Hepatic stellate cell (primary cell): ENCODE data around the gene MAD1L1.
"Not testable (repeated sequence)": the region's sequence is repeated elsewhere in the genome, so short reads cannot be mapped to it uniquely, and the experiment has no call there.

ENCODE experiments used
- DNase-seq: peaks from one replicate; pipeline ENCODE4 v3.0.0; 2011; ENCODE audit warnings: low spot score

MAD1L1 gene

GRCh38 chr7:1939434-1940401 is 293.0 kb downstream of the MAD1L1 start:
- no peak for DNase-seq

DNA sequence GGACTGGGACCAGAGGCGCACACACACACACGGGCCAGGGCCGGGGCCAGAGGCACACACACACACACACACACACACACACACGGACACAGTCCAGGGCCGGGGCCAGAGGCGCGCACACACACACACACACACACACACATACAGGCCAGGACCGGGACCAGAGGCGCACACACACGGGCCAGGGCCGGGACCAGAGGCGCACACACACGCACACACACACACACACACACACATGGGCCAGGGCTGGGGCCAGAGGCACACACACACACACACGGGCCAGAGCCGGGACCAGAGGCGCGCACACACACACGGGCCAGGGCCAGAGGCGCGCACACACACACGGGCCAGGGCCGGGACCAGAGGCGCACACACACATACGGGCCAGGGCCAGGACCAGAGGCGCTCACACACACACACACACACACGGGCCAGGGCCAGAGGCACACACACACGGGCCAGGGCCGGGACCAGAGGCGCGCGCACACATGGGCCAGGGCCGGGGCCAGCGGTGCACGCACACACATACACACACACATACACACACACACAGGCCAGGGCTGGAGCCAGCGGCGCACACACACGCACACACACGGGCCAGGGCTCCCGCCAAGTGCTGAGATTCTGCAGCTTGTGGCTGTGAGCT is 293.8 kb downstream of the MAD1L1 start:
- no peak for DNase-seq

DNA sequence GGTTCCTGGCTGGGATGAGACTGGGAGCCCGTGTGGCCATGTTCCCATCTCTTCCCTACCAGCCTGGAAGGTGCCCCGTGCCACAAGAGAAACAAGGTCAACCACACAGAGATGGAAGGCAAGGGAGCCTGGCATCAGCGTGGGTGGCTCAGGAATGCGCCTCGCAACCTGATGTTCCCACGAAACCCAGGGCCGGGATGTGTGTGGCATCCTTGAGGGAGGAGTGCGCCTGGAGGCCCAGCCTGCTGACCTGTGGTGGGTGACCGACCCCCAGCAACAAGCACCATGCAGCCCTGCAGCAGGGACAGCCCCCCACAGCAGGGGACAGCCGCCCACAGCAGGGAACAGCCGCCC is 295.5 kb downstream of the MAD1L1 start:
- DNase-seq = no peak

DNA sequence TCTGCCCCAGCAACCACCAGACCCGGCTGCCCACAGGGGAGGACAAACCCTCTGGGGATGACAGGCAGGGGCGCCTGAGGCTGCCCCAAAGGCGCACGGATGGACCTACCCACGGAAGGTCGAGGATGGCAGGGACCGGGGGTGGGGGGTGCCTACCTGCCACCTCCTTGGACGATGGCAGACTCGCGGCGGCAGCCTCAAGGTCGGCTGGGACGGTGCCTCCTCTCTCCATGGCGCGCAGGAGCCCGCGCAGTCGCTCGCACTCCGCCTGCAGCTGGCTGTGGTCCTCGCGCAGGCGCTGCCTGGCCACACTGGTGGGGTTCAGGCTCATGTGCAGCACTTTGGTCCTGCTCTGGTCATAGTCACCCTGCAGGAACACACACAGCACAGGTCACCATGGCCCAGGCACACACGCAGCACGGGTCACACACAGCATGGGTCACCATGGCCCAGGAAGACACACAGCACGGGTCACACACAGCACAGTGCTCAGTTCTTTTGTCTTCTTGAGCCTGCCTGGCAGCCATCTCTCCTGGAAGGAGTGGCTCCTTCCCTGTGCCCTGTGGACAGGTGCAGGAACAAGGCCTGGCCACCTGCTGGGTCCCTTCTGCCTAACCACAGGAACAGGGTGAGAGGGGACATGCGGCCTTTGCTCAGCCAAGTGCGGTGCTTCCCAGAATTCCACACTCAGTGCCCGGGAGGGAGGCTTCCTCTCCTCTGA is 296.1 kb downstream of the MAD1L1 start:
- DNase-seq = no peak

- no peak for DNase-seq
Measured at GRCh38 chr7:1936006-1936310, 296.8 kb downstream of the MAD1L1 start.

DNA sequence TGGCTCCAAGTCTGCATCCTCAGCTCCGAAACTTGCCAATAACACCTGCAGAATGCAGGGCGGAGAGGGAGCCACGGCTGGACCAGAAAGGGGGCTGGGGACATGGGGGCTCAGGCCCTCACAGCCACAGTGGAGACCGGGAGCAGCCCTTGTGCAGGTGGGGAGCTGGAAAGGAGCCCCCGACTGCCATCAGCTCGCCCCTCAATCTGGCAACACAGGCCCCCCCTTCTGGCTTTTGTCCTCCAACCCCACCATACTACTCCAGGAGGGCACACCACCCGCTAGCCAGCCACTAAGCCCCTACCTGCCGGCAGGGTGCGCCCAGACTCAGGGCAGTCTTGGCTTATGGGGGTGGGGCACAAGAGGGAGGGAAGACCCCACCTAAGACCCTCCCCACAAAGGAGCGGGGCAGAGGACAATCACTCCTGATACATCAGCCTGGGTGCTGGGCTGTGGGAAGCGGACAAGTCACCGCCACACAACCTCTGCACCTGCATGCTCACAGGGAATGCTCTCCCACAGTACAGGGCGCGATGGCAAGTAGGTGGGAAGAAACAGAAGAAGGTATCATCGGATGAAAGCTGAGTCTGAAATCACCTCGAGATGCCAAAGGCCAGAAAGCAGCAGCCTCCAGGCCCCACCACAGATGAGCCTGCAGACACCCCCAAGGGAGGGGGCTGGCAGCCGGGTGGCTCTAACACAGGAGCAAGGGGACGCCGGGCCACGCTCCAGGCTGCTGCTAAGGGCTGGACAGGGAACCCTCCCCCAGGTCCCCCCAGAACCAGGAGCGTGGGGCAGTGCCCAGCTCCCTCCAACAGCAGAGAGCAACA is 297.4 kb downstream of the MAD1L1 start:
- DNase-seq = no peak

DNA sequence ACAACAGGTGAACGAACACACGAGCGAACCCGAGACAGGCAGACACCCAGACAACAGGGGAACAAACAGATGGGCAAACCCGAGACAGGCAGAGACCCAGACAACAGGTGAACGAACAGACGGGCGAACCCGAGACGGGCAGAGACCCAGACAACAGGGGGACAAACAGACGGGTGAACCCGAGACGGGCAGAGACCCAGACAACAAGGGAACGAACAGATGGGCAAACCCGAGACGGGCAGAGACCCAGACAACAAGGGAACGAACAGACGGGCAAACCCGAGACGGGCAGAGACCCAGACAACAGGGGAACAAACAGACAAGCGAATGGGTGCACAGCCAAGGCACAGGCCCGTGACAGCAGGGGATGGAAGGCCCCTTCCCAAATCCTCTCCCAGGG is 298.0 kb downstream of the MAD1L1 start:
- DNase-seq = no peak

DNA sequence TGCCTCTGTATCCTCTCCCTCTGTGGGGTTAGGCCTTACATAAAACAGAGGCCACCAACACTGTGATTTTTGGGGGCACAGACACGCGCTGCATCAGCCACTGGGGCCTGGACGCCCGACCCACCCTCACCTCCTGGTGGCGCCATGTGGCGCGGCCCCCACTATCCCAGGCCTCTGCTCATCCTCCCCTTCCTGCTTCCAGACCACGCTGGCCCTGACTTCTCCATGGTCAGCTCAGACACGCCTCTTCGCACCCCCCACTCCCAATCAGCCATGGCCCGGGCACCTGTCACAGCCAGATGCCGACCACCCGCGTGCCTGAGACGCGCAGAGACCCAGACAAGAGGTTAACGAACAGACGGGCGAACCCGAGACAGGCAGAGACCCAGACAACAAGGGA is 298.7 kb downstream of the MAD1L1 start:
- no peak for DNase-seq

GRCh38 chr7:1933066-1933750 is 299.5 kb downstream of the MAD1L1 start:
- no peak for DNase-seq

GRCh38 chr7:1931951-1932270 is 300.8 kb downstream of the MAD1L1 start:
- no peak for DNase-seq

DNA sequence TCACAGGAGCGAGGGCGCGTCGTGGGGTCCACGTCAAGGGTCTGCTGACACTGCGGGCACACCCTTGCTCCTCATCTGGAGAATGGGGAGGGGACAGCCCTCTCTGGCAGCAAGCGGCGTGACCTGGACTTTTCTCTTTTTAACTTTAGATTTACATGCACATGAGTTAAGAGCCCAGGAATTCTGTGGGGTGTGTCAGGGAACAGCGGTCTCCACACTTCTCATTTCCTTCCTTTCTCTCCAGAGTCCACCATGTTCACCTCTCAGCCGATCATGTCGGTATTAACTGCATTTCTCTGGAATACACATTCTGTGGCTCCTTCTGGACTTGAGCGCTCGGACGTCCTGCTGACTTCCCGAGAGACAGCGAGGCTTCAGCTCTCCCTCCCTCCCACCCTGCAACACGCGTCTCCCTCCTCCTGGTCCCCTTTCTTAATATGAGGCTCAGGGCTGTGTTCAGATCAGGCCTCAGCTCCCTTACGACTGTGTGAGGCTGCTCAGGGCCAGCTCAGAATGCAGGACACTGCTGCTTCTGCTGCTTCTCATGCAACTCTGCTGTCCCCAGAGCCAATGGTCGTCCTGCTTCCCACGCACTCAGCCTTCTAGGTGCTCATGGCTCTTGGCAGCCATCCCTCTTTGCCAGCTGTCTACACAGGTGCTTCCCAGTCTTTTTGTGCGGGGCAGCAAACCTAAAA is 301.3 kb downstream of the MAD1L1 start:
- DNase-seq = no peak

GRCh38 chr7:1930381-1931065 is 302.2 kb downstream of the MAD1L1 start:
- no peak for DNase-seq

GRCh38 chr7:1929349-1929925 is 303.3 kb downstream of the MAD1L1 start:
- DNase-seq = not testable (repeated sequence)

- DNase-seq = no peak
Measured at GRCh38 chr7:1928645-1929348, 303.9 kb downstream of the MAD1L1 start.

- DNase-seq = no peak
Measured at GRCh38 chr7:1927937-1928644, 304.7 kb downstream of the MAD1L1 start.

DNA sequence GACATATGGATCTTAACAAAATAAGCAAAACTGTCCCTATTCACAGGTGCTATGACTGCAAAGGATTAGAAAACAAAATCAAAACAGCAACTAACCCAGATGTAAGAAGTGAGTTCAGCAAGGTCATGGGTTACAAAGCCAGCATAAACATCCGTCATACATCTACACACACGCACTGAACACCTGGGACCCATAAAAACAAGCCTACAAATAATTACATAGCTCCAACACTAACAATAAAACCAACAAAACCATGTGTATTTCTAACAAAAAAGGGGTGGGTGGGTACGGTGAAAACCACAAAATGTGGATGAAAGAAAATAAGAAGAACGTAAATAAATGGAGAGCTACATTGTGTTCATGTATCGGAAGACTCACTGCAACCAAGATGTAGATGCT is 305.8 kb downstream of the MAD1L1 start:
- DNase-seq = no peak

DNA sequence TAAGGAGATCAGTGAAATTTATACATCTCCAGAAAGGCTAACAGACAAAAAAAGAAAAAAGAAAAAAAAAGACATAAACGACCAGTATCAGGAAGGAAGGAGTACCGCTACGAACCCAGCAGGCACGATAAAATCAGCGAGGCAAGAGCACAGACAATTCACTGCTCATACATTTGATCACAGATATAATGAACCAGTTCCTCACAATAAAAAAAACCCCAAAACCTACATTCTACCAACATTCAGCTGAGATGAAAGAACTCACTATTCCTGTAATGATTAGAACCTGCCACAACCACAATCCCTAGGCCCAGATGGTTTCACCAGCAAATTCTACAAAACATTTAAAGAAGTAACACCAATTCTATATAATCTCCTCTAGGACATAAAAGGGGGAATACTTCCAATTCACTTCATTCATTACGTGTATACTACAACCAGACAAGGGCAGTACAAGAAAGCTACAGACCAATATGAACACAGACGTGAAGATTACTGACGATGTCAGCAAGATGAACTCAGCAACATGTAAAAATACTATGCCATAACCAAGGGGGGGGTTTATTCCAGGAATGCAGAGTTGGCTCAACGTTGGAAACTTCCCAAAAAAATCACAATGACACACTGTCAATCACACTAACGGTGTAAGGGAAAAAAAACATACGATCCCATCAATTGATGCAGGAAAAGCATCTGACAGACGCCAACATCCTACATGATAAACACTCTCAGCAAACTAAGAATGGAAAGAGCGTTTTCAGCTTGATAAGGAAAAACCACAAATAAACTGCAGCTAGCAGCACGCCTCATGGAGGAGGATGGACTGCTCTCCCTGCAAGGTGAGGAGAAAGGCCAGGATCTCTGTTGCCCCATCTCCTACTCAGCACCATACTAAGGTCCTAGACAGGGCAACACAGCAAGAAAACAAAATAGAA is 306.5 kb downstream of the MAD1L1 start:
- DNase-seq = no peak

DNA sequence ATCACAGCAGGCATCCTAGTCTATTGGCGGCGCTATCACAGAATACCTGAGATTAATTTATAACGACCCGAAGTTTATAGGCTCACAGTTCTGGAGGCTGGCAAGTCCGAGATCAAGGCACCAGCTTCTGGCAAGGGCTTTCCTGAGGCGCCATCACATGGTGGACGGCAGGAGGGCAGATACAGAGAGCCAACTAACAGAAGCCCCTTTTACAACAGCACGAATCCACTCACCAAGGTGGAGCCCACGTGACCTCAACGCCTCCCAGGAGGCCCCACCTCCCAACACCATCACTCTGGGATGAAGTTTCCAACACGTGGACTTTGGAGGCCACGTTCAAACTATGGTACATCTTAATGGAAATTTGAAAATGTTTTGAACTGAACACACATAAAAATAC is 307.4 kb downstream of the MAD1L1 start:
- DNase-seq = no peak
